GM12892 (cell line): ENCODE measurements around the gene TP53RK.

ENCODE experiments used
- DNase-seq: peaks from one replicate; pipeline ENCODE4 v3.0.0; 2011; ENCODE audit not compliant: insufficient read length
- FAIRE-seq: peaks from 2 replicates; lab custom pipeline; 2011; peaks lifted over from hg19 to GRCh38; lab: Jason Lieb, UNC
- POLR2A ChIP-seq: IDR thresholded peaks from 2 replicates; pipeline ENCODE4 v1.6.1; 2011; ENCODE audit warnings: low read depth, low read length, control low read depth
- POLR2AphosphoS5 ChIP-seq: IDR thresholded peaks from 2 replicates; pipeline ENCODE4 v1.6.1; 2011; ENCODE audit warnings: low read depth, low read length, control low read depth
- TAF1 ChIP-seq: IDR thresholded peaks from 2 replicates; pipeline ENCODE4 v1.6.1; 2011; ENCODE audit warnings: low read depth, mild to moderate bottlenecking, control low read depth, low read length, borderline replicate concordance

The TP53RK gene

DNA sequence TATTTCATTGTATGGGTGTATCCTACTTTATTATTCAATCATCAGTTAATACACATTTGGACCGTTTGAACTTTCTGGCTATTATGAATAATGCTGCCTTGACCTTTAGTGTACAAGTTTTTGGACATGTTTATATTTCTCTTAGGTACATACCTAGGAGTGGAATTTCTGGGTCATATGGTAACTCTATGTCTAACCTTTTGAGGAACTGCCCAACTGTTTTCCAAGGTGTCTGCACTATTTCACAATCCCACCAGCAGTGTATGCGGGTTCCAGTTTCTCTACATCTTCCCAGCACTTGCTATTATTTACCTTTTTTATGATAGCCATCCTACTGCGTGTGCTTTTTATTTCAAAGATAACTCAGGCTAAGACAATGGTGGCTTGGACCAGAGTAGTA is 23.6 kb downstream of the TP53RK start:
- DNase-seq (no peak), FAIRE-seq (no peak)
- no peak for TF ChIP-seq POLR2A
- no peak for TF ChIP-seq TAF1
- no peak for TF ChIP-seq POLR2AphosphoS5

- FAIRE-seq, result no peak
- DNase-seq, result no peak
- TF ChIP-seq TAF1, result no peak
- no peak for TF ChIP-seq POLR2AphosphoS5
- TF ChIP-seq POLR2A, result no peak
Observed at GRCh38 chr20:46663531-46663930, 25.7 kb downstream of the TP53RK start.

- TF ChIP-seq TAF1 (no peak), POLR2AphosphoS5 (no peak), POLR2A (no peak)
- DNase-seq, result no peak
- FAIRE-seq, result no peak
Observed at GRCh38 chr20:46661659-46662058, 27.6 kb downstream of the TP53RK start.

GRCh38 chr20:46660487-46660886 is 28.8 kb downstream of the TP53RK start:
- FAIRE-seq, result no peak
- TF ChIP-seq POLR2A, result no peak
- DNase-seq, result no peak

- FAIRE-seq, result no peak
- no peak for TF ChIP-seq POLR2A
- TF ChIP-seq POLR2AphosphoS5, result no peak
- TF ChIP-seq TAF1, result no peak
- DNase-seq, result no peak
Observed at GRCh38 chr20:46657618-46658017, 31.6 kb downstream of the TP53RK start.

DNA sequence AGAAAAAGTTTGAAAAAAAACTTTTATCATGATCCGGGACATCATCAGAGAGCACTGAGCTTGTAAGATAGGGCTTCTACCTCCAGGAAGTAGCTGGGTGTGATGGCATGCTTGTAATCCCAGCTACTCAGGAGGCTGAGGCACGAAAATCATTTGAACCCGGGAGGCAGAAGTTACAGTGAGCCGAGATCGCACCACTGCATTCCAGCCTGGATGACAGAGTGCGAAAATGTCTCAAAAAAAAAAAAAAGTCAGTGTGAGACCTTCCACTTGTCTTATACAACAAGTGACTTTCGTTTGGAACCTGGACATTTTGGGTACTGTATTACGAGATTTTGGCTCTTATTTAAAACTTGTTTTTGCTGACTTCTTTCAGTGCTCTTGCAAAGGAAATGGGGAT is 32.1 kb downstream of the TP53RK start:
- FAIRE-seq, result no peak

GRCh38 chr20:46652699-46653098 is 36.5 kb downstream of the TP53RK start:
- FAIRE-seq (no peak), DNase-seq (no peak)
- TF ChIP-seq TAF1 (no peak), POLR2AphosphoS5 (no peak), POLR2A (no peak)

More for the DNA sequence above, 32.1 kb downstream of the TP53RK start:
- no peak for TF ChIP-seq TAF1
- TF ChIP-seq POLR2AphosphoS5, result no peak
- TF ChIP-seq POLR2A, result no peak
- DNase-seq, result no peak

DNA sequence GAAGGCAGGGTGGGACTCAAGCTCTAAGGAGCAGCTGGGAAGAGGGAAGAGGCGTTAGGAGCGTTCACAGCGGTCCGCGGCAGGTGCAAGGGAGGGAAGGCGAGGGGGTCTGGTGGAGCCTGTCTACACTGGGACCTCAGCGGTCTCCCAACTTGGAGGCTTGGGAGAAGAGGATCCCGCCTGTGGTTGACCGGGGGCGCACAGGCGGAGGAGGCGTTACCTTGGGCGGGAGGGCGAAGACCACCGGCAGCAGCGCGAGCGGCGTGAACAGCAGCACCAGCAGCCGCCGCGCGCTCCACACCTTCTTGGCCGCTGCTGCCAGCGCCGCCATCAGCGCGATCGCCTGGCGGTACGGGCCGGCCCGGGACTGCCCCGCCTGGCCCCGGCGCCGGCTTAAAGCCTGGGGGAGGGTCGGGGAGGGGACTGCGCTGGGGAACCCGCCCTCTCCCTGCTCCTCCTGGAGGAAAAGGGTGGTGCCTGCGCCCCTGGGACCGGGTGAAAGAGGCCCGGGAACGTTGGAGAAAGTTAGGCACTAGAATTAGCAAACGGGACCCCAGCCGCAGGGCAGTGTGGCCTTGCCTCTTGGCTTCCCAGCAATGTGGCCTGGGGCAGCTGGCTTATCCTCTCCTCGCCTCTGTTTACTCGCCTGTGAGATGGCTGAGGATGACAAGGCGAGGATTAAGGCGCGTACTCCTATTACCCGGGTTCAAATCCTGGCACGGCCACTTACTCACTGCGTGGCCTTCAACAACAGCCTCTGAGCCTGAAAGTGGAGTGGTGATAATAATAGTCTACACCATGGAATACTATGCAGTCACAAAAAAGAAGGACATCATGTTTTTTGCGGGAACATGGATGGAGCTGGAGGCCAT is 37.9 kb downstream of the TP53RK start, which contains the start of gene SLC13A3:
Gene SLC13A3, minus strand, starts transcription at position 369 of the 872 bp plus-strand sequence. Its CDS starts 38 bp downstream, at position 331.
- TF ChIP-seq TAF1, result no peak
- no peak for TF ChIP-seq POLR2A
- no peak for TF ChIP-seq POLR2AphosphoS5
- FAIRE-seq (no peak), DNase-seq (no peak)

GRCh38 chr20:46650575-46651090 is 38.6 kb downstream of the TP53RK start:
- DNase-seq, result no peak
- TF ChIP-seq POLR2A (no peak), POLR2AphosphoS5 (no peak), TAF1 (no peak)
- no peak for FAIRE-seq

- no peak for DNase-seq
- no peak for FAIRE-seq
- no peak for TF ChIP-seq TAF1
Observed at GRCh38 chr20:46649965-46650542, 39.2 kb downstream of the TP53RK start.

GRCh38 chr20:46649650-46649949 is 39.6 kb downstream of the TP53RK start:
- TF ChIP-seq POLR2A (no peak), POLR2AphosphoS5 (no peak), TAF1 (no peak)
- DNase-seq (no peak), FAIRE-seq (no peak)

GRCh38 chr20:46648903-46649649 is 40.2 kb downstream of the TP53RK start:
- DNase-seq (no peak), FAIRE-seq (no peak)
- TF ChIP-seq POLR2A (no peak), TAF1 (no peak)

GRCh38 chr20:46647469-46647868 is 41.8 kb downstream of the TP53RK start:
- no peak for FAIRE-seq
- TF ChIP-seq POLR2AphosphoS5 (no peak), TAF1 (no peak), POLR2A (no peak)

More at GRCh38 chr20:46647469-46647868, 41.8 kb downstream of the TP53RK start:
- DNase-seq, result no peak
